Measurements from ENCODE around the gene CACNG6.
"Not testable (repeated sequence)": the region's sequence is repeated elsewhere in the genome, so short reads cannot be mapped to it uniquely, and the experiment has no call there.

Gene CACNG6

GRCh38 chr19:53991224-53992113, at the start of gene CACNG6:
TSS of gene CACNG6 (plus strand) at chr19:53991637. CDS start at chr19:53992878, 1,241 bp downstream.
- DNase-seq (ENCODE audit: low spot score) = no peak

GRCh38 chr19:53942001-53942786, 49.2 kb upstream of the CACNG6 start:
- no peak for DNase-seq (ENCODE audit: low spot score)

DNA sequence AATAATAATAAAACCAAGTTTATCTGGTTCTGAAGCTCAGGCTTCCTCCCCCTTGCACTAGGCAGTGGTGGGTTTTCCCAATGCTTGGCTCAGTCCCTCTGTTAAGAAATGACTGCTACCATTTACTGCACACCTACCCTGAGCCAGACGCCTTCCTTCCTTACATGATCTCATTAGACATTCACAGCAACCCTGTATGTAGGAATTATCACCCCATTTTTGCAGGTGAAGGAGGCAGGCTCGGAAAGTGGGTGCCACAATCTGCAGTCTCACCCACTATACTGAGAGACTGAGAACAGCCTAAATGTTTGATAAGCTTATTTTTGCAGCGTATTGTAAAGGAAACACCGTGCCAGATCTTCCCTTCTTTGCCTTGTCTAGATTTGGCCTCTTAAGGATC, 47.0 kb upstream of the CACNG6 start:
- DNase-seq (ENCODE audit: low spot score) = no peak

DNA sequence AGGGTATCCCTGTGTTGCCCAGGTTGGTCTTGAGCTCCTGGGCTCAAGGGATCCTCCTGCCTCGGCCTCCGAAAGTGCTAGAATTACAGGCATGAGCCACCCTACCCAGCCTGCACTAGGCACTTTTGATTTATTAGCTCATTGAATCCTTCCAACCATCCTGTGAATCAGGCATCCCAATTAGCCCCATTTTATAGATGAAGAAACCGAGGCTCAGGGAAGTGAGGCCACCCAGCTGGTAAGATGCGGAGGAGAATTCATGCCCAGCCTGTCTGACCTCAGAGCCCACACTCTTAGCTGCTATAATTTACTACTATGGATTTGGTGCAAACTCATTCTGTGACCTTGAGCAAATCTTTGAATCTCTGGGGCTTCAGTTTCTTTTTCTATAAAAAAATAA, 46.5 kb upstream of the CACNG6 start:
- DNase-seq (ENCODE audit: low spot score) = no peak

DNA sequence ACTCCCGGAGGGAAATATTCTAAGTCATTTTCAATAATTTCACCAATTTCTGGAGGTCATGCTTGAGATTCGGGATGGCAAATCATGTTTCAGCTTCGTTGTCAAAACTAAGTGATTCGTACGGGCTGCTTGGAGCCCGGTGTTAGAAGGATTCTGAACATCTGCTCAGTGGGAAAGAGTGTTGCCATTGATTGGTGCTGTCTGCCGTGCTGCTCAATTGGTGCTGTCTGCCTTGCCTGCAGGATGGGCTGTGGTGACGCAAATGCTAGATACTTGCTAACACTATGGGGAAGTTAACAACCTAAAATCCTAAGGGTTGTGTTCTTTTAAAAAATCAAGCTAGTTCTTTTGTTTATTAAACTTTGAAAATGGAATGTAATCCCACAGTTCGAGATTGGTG, 46.0 kb upstream of the CACNG6 start:
- no peak for DNase-seq (ENCODE audit: low spot score)

DNA sequence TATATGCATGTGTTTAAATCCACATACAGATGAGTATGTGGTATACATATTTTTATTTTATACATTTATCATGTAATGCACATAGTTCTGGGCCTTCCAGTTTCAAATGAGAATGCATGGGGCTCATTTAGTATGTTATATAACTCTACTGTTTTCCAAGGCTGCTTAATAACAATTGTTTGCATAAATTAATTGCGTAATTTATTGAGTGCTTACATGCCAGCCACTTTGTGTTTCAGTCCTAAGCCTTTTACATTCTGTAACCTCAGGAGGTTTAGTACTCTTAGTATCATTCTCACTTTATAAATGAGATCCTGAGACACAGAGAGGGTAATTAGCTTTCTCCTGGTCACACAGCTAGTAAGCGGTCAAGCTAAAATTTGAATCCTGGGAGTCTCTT, 45.4 kb upstream of the CACNG6 start:
- DNase-seq (ENCODE audit: low spot score) = no peak

DNA sequence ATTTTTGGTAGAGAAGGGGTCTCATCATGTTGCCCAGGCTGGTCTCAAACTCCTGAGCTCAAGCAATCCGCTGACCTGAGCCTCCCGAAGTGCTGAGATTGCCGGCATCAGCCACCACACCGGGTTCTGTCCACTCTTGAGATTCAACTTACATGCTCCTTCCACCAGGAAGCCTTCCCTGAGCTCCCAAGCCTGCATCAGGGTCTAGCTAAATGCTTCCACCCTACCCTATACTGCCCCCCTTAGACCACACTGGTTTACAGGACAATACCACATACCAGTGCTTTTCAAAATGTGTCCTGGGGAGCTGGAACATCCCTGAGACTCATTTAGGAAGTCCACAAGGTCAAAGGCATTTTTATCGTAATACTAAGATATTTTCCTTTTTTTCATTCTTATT, 43.8 kb upstream of the CACNG6 start:
- DNase-seq (ENCODE audit: low spot score) = no peak

- not testable (repeated sequence) for DNase-seq (ENCODE audit: low spot score)
Measured at GRCh38 chr19:53948611-53949010, 42.8 kb upstream of the CACNG6 start.

- DNase-seq (ENCODE audit: low spot score) = no peak
Measured at GRCh38 chr19:53951436-53951835, 40.0 kb upstream of the CACNG6 start.

DNA sequence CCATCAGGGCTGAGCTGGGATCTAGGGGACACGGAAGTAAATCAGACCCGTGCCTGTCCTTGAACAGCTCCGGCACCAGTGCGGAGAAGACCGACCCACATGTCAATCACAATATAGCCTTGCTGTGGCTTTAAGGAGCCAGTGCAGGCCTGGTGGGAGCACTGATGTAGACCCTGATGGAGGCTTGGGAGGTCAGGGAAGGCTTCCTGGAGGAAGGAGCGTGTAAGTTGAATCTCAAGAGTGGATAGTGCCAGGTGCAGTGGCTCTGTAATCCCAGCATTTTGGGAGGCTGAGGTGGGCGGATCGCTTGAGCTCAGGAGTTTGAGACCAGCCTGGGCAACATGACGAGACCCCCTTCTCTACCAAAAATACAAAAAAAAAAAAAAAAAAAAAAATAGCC, 39.5 kb upstream of the CACNG6 start:
- no peak for DNase-seq (ENCODE audit: low spot score)

GRCh38 chr19:53953383-53953782, 38.1 kb upstream of the CACNG6 start:
- no peak for DNase-seq (ENCODE audit: low spot score)

DNA sequence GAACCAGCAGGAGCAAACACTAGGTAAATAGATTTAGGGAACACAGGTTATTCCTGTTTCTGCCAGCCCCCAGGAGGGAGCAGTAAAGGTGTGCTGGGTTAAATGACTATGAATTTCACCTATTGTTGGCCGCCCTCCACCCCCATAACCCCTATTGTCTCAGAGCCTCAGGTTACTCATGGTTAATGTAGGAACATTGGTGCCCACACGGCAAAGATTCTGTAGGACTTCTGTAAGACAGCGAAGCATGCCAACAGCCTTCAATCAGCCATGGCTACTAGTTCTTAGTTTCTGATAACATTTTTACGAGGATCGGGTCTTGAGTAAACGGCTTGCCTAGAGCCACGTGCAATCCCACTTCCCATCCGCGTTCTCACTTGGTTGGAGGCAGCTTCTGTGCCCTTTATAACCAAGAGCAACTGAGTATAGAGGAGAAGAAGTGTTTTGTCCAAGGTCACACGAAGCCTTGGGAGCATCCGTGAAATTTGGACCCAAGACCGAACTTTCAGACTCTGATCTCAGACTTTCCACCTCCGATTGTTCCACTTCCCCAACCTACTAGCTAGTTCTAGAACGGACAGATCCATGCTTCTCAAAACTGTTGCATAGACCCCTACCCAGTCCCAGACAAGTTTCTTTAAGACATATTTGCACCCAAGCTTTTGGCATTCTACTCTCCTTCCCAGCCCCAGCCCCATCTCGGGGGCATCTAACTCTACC, 33.8 kb upstream of the CACNG6 start:
- DNase-seq (ENCODE audit: low spot score) = no peak

DNA sequence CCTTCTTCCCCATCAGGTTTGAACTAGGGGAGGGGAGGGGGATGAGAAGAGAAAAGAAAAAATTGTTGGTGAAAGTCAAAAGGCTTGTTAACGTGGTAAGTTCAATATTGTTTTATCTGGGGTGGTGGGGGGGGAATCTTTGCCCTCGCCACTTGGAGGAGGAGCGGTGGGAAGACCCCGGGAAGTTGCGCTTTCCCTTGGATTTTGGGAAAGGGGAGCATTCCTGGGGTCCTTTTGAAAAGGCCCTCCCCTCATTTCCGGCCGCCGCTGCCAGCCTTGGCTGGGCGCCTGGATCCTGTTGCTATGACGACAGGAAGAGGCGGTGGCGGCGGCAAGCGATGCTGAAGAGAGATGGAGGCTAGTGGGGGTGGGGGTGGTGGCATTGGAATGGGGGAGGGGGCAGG, 33.3 kb upstream of the CACNG6 start:
- DNase-seq (ENCODE audit: low spot score) = no peak

DNA sequence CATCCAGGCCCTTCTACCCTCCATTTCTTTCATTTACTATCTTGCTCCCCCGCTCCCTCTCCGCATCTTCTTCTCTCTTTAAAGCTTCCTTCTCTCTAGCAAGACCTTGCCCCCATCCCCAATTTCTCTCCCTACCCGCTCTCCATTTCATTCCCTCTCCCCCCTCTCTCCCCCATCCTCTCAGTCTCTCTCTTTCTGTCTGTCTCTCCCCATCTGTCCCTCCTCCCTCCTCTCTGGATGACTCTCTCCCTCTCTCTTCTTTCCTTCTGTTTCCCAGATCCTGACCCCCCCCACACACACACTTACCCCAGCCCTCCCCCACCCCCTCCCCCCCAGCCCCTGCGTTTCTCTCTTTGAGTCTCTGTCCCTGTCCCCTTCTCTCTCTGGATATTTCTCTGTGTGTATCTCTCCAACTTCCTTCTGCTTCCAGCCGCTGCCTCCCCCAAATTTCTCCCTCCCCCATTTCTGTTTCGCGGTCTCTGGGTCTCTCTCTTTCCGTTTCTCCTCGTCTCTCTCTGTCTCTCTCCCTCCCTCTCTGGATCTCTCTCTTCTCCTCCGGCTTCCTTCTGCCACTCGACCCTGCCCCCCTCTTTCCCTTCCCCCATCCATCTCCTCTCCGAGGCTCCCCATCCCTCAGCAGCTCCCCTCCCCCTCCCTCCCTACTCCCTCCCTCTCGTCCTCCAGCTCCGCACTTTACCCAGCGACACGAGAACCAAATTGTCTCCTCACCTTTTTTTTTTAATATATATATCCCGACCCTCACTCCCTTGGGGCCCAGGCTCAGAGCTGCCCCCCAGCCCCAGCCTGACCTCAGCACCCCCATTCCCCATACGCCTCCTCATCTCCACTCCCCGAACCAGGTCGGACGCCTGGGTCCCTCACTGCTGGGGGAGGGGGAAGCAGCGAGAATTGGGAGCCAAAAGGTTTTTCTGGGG, 32.3 kb upstream of the CACNG6 start:
- DNase-seq (ENCODE audit: low spot score) = no peak

GRCh38 chr19:53960187-53960586, 31.2 kb upstream of the CACNG6 start:
- no peak for DNase-seq (ENCODE audit: low spot score)

GRCh38 chr19:53960886-53961285, 30.6 kb upstream of the CACNG6 start:
- DNase-seq (ENCODE audit: low spot score) = no peak

- DNase-seq (ENCODE audit: low spot score) = no peak
Measured at GRCh38 chr19:53961523-53962356, 29.7 kb upstream of the CACNG6 start.

DNA sequence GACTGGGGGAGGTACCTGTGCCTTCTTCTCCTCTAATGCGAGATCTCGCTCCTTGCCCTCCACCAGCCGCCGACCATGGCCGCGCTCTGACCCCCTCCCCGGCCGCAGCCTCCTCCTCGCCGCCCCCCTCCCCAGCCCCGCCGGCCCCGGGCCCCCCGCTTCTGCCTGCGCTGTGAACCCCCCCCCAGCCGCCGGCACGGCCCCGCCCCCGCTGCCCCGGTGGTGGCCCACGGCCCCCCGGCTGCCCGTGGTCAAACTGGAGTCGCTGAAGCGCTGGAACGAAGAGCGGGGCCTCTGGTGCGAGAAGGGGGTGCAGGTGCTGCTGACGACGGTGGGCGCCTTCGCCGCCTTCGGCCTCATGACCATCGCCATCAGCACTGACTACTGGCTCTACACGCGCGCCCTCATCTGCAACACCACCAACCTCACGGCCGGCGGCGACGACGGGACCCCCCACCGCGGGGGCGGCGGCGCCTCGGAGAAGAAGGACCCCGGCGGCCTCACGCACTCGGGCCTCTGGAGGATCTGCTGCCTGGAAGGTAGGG, 28.5 kb upstream of the CACNG6 start, which contains the start of gene CACNG8:
Gene CACNG8, plus strand, starts transcription at position 51 of the 545 bp plus-strand sequence.
- DNase-seq (ENCODE audit: low spot score) = no peak

DNA sequence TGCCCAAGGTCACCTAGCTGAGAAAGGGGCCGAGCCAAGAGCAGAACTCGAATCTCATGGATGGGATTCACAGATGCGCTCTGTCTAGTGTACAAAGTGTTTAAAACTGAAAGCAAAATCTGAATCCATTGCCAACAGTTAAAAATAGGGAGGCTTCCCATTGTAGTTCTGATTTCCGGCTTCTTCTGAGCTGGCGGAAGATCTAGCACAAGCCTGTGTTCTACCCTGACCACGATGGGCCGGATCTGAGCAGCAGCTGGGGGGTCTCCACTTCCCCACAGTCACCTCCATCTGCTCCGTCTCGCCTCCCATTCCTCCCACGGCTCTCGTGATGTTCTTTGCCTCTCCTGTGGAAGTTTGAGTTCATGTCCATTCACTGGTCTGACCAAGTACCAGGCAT, 26.3 kb upstream of the CACNG6 start:
- DNase-seq (ENCODE audit: low spot score) = no peak

DNA sequence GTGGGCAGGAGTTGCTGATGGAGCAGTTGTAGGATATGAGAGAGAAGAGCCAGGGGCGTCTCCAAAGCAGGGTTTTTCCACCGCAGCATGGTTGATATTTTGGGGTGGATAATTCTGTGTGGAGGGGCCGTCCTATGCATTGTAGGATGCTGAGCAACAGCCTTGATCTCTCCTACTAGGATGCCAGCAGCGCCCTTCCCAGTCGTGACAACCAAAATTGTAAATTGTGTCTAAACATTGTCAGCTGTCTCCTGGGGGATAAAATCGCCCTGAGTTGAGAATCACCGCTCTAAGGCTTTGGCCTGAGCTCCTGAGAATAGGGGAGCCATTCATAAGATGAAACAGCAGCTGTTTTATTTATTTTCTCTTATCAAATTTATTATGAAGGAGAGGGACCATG, 24.5 kb upstream of the CACNG6 start:
- no peak for DNase-seq (ENCODE audit: low spot score)

Measured in HuH-7.5 (cell line).